ENCODE measurements around the gene PKNOX2.

DNA sequence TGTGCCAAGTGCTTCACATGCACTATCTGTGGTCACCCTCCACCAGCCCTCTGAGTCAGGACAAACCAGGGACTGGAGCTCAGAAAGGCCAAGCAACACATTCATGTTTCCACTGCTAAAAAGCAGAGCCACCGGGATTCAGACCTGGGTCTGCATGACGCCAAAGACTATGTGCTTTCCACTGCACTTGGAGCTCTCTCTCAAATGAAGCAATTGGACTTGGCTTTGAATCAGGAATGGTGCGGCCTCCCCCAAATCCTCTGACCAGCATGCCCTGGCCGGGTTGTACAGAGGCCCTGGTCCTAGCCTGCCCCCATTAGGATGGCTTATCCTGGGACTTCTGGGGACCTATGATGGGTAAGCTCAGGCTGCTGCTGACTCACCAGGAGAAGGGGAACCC is 80.7 kb downstream of the PKNOX2 start:
- no peak for TF ChIP-seq POLR2A (IDR thresholded peaks at IDR 0.05)
- TF ChIP-seq, protein P1, sequence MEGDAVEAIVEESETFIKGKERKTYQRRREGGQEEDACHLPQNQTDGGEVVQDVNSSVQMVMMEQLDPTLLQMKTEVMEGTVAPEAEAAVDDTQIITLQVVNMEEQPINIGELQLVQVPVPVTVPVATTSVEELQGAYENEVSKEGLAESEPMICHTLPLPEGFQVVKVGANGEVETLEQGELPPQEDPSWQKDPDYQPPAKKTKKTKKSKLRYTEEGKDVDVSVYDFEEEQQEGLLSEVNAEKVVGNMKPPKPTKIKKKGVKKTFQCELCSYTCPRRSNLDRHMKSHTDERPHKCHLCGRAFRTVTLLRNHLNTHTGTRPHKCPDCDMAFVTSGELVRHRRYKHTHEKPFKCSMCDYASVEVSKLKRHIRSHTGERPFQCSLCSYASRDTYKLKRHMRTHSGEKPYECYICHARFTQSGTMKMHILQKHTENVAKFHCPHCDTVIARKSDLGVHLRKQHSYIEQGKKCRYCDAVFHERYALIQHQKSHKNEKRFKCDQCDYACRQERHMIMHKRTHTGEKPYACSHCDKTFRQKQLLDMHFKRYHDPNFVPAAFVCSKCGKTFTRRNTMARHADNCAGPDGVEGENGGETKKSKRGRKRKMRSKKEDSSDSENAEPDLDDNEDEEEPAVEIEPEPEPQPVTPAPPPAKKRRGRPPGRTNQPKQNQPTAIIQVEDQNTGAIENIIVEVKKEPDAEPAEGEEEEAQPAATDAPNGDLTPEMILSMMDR (IDR thresholded peaks at IDR 0.05) = no peak
